Right atrium auricular region (tissue), 2 donors: Measurements from ENCODE around the gene ARHGEF12. TPM values are rescaled to one million over a fixed set of nuclear protein-coding genes. Genes with fewer than 3 reads are reported as not detected.

ENCODE experiments used
- DNase-seq: peaks from one replicate; pipeline ENCODE4 v3.0.0-alpha.2; 2019; ENCODE audit warnings: low spot score
- H3K27ac ChIP-seq, 2 donors: fragments of 200-600 bp; sonication (generic); 1 replicate in 1 of 2; 2 replicates in 1 of 2; pipeline ENCODE4 v1.5.1; 2016 to 2019
- H3K27me3 ChIP-seq, 2 donors: fragments of 200-600 bp; sonication (generic); one replicate each; pipeline versions ENCODE4 v1.5.1 to v1.6.0; 2017 to 2019
- H3K36me3 ChIP-seq: fragments of 200-600 bp; sonication (generic); one replicate; pipeline ENCODE4 v1.5.1; 2016
- H3K4me1 ChIP-seq, 2 donors: fragments of 200-600 bp; sonication (generic); one replicate each; pipeline versions ENCODE4 v1.5.1 to v1.6.0; 2017 to 2019
- H3K4me3 ChIP-seq, 2 donors: fragments of 200-600 bp; sonication (generic); 1 replicate in 1 of 2; 2 replicates in 1 of 2; pipeline ENCODE4 v1.5.1; 2017 to 2019; ENCODE audit warnings: mild to moderate bottlenecking in 1 of 2, moderate library complexity in 1 of 2
- H3K9me3 ChIP-seq, 2 donors: fragments of 200-600 bp; sonication (generic); one replicate each; pipeline ENCODE4 v1.5.1; 2019
- CTCF ChIP-seq, 2 donors: fragments of 200-600 bp; sonication (generic); IDR thresholded peaks; one replicate each; pipeline ENCODE4 v1.5.1; 2019; ENCODE audit warnings: antibody characterized with exemption in 2 of 2
- total RNA-seq, 2 donors: library from RNA; depleted of rRNA; stranded (reverse); fragments of >200 nt; gene quantifications; one replicate each; pipeline ENCODE4 v1.1.0, GENCODE V29; 2016

The ARHGEF12 gene
- total RNA-seq, 2 donors from 2014 or later, result 84.0 to 87.2 TPM

- no peak for DNase-seq
- H3K27ac ChIP-seq, result no peak overlapping the region
- H3K4me1 ChIP-seq, result peaks cover 0 to 10% of the 10 kb centered on the region in 2 donors
- no peaks in the 10 kb centered on the region for H3K9me3 ChIP-seq
- H3K4me3 ChIP-seq, result no peak overlapping the region
- no peaks in the 10 kb centered on the region for H3K36me3 ChIP-seq
- no peak for TF ChIP-seq CTCF (IDR thresholded peaks at IDR 0.05)
- no peaks in the 10 kb centered on the region for H3K27me3 ChIP-seq
Measured at GRCh38 chr11:120524536-120525085, 188.4 kb downstream of the ARHGEF12 start.

GRCh38 chr11:120525261-120526171, 189.3 kb downstream of the ARHGEF12 start:
- TF ChIP-seq CTCF (IDR thresholded peaks at IDR 0.05), result no peak
- no peaks in the 10 kb centered on the region for H3K9me3 ChIP-seq
- no peaks in the 10 kb centered on the region for H3K27me3 ChIP-seq
- no peak overlapping the region for H3K27ac ChIP-seq
- peaks cover 0 to 10% of the 10 kb centered on the region in 2 donors for H3K4me1 ChIP-seq
- no peaks in the 10 kb centered on the region for H3K36me3 ChIP-seq
- H3K4me3 ChIP-seq, result no peak overlapping the region
- DNase-seq, result no peak

GRCh38 chr11:120526241-120526640, 190.0 kb downstream of the ARHGEF12 start:
- H3K36me3 ChIP-seq, result no peaks in the 10 kb centered on the region
- H3K4me3 ChIP-seq, result no peak overlapping the region
- H3K9me3 ChIP-seq, result no peaks in the 10 kb centered on the region
- no peak for TF ChIP-seq CTCF (IDR thresholded peaks at IDR 0.05)
- H3K27me3 ChIP-seq, result no peaks in the 10 kb centered on the region
- no peak overlapping the region for H3K27ac ChIP-seq
- no peak for DNase-seq
- H3K4me1 ChIP-seq, result peaks cover 0 to 10% of the 10 kb centered on the region in 2 donors

GRCh38 chr11:120527111-120527761, 191.0 kb downstream of the ARHGEF12 start:
- Histone ChIP-seq H3K36me3 (no peaks in the 10 kb centered on the region), H3K4me3 (no peak overlapping the region), H3K4me1 (peaks cover 0 to 13% of the 10 kb centered on the region in 2 donors), H3K9me3 (no peaks in the 10 kb centered on the region), H3K27me3 (no peaks in the 10 kb centered on the region), H3K27ac (no peak overlapping the region)
- no peak for TF ChIP-seq CTCF (IDR thresholded peaks at IDR 0.05)
- DNase-seq, result no peak

- no peaks in the 10 kb centered on the region for H3K36me3 ChIP-seq
- no peak overlapping the region for H3K27ac ChIP-seq
- no peak for TF ChIP-seq CTCF (IDR thresholded peaks at IDR 0.05)
- no peak overlapping the region for H3K4me3 ChIP-seq
- no peaks in the 10 kb centered on the region for H3K9me3 ChIP-seq
- H3K27me3 ChIP-seq, result no peaks in the 10 kb centered on the region
- H3K4me1 ChIP-seq, result peaks cover 0 to 20% of the 10 kb centered on the region in 2 donors
- DNase-seq, result no peak
Measured at GRCh38 chr11:120528749-120529148, 192.5 kb downstream of the ARHGEF12 start.
